Heart left ventricle (tissue), 16 donors: ENCODE data around the gene RNF207. TPM values are rescaled to one million over a fixed set of nuclear protein-coding genes. Genes with fewer than 3 reads are reported as not detected.

Experiments used
- ATAC-seq, 4 donors: fragments of 200-7000 bp; cut with Tn5 transposase; one replicate each; pipeline ENCODE4 v1.9.1; 2020 to 2022; ENCODE audit warnings: moderate library complexity in 4 of 4, mild to moderate bottlenecking in 3 of 4, moderate number of reproducible peaks in 1 of 4
- DNase-seq, 5 donors: peaks; one replicate each; pipeline ENCODE4 v3.0.0-alpha.2; 2020
- H3K27ac ChIP-seq, 12 donors: fragments of 200-600 bp; sonication (generic) in 4 of 12; one replicate each; pipeline versions ENCODE4 v1.5.0 to v1.8.0; 2016 to 2022; ENCODE audit warnings: mild to moderate bottlenecking in 2 of 12
- H3K27me3 ChIP-seq, 9 donors: fragments of 200-600 bp; sonication (generic) in 2 of 9; one replicate each; pipeline versions ENCODE4 v1.5.1 to v1.8.0; 2016 to 2022; ENCODE audit warnings: mild to moderate bottlenecking in 3 of 9
- H3K36me3 ChIP-seq, 9 donors: fragments of 200-600 bp; sonication (generic) in 2 of 9; one replicate each; pipeline versions ENCODE4 v1.5.0 to v1.8.0; 2018 to 2022; ENCODE audit warnings: mild to moderate bottlenecking in 2 of 9
- H3K4me1 ChIP-seq, 12 donors: fragments of 200-600 bp; sonication (generic) in 4 of 12; one replicate each; pipeline versions ENCODE4 v1.5.0 to v1.8.0; 2016 to 2022; ENCODE audit warnings: mild to moderate bottlenecking in 3 of 12
- H3K4me3 ChIP-seq, 12 donors: fragments of 200-600 bp; sonication (generic) in 4 of 12; one replicate each; pipeline versions ENCODE4 v1.5.0 to v1.8.0; 2017 to 2022; ENCODE audit warnings: mild to moderate bottlenecking in 9 of 12, moderate library complexity in 4 of 12
- H3K9me3 ChIP-seq, 12 donors: fragments of 200-600 bp; sonication (generic) in 4 of 12; one replicate each; pipeline versions ENCODE4 v1.5.0 to v1.8.0; 2016 to 2022; ENCODE audit warnings: mild to moderate bottlenecking in 1 of 12
- POLR2A ChIP-seq, 2 donors: fragments of 450-650 bp; IDR thresholded peaks; one replicate each; pipeline ENCODE4 v1.6.1; 2017; ENCODE audit warnings: antibody characterized with exemption in 2 of 2, mild to moderate bottlenecking in 2 of 2, moderate library complexity in 2 of 2
- WGBS, 4 donors: extraction: QIAGEN DNeasy Blood & Tissue Kit in 2 of 4; methylation state at CpG; one replicate each; pipeline versions ENCODE4 v1.1.5 to v1.1.7; 2013 to 2018; 5-methylcytosine and 5-hydroxymethylcytosine counted together
- intact Hi-C, 10 donors: fragments of 100-400 bp; cut with DNase I; formaldehyde crosslinking; loops; one replicate each; pipeline versions ENCODE4 v1.11.1 to v1.14.2; 2022
- polyA plus RNA-seq, 2 donors: library from polyadenylated mRNA; stranded (reverse); fragments of 200-250 nt; gene quantifications; one replicate each; pipeline ENCODE4 v1.2.3, GENCODE V29; 2013
- total RNA-seq, 9 donors: library from RNA; depleted of rRNA in 2 of 9; stranded (reverse); fragments of >200 nt in 2 of 9; fragmentation: NEBNext Ultra II Directional in 3 of 9; extraction: Animal tissue kit (Norgen Biotek cat#: 25700) in 3 of 9; gene quantifications; one replicate each; pipeline versions ENCODE4 v1.1.0 to v1.2.4, GENCODE V29; 2016 to 2023
- TF ChIP-seq, protein P1 (sequence below), 12 donors: fragments of 200-600 bp; sonication (generic) in 4 of 12; IDR thresholded peaks; one replicate each; pipeline versions ENCODE4 v1.5.0 to v1.8.0; 2018 to 2022; ENCODE audit warnings: antibody characterized with exemption in 12 of 12, mild to moderate bottlenecking in 5 of 12
- donor health status: ischemic (EF 13 %, LVEDD 7.1; RV severe dilation, severe dysfunction).
- donor health status: healthy with polysubstance abuse.
- donor health status: DM: no; HTN: yes; CAD: no.
- donor health status: DM: no; HTN: no; CAD: no.
- donor health status: ischemic (EF 25% LVEDD 6.9; RV normal size, moderate dysfunction).
- donor health status: ischemic (EF 25% LVEDD 5.7; RV mildly dilated, moderate dysfunction).
- donor health status: healthy.
- donor health status: DM: yes; HTN: yes; CAD: no.
- donor health status: ischemic (EF 35%, LVEDD 5.7; RV mildly dilated, moderate dysfunction).
- donor health status: nonischemic (EF 11% LVEDD 7.7; RV severe dilation, severe dysfunction).
- donor health status: DM: yes; HTN: yes; CAD: no.
- donor health status: PGD.
- donor health status: ischemic (EF 29% LVEDD 5.4; RV normal size, mild dysfunction).
- donor health status: nonischemic (EF 23%, LVEDD 6.1; RV moderate dilation, normal function).

The RNF207 gene
- total and polyA plus RNA-seq, 11 donors: 10.6 to 126 (median 58.2) TPM

DNA sequence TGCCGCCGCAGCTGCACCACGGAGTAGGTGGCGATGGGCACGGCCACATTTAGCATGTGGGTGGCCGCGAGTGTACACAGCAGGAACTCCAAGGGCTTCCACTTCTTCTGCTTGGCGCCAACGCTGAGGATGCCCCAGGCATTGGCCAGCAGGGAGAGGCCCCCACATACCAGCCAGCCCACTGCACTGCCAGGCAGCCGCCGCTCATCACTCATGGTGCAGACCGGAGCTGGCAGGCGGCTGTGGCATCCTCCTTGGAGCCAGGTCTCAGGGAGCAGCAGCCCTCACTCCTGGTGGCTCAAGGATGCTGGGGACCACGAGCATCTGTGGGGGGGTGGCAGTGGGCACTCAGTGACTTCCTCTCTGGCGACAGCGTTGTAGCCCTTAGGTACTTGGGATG lies 48.8 kb downstream of the RNF207 start:
- Histone ChIP-seq H3K27ac (no peak overlapping the region), H3K27me3 (peaks cover 0 to 35% (median 23%) of the 10 kb centered on the region in 9 donors), H3K9me3 (no peaks in the 10 kb centered on the region), H3K36me3 (peaks cover 0 to 4% (median 0%) of the 10 kb centered on the region in 9 donors), H3K4me3 (no peak overlapping the region), H3K4me1 (peaks cover 0 to 10% (median 4%) of the 10 kb centered on the region in 12 donors)
- DNase-seq (no peak), ATAC-seq (no peak)
- 86 to 92% (median 89%) methylated on average over 16 of the region's 16 CpGs for WGBS, 4 donors
- intact Hi-C loops: no loop called here
- TF ChIP-seq, protein P1, sequence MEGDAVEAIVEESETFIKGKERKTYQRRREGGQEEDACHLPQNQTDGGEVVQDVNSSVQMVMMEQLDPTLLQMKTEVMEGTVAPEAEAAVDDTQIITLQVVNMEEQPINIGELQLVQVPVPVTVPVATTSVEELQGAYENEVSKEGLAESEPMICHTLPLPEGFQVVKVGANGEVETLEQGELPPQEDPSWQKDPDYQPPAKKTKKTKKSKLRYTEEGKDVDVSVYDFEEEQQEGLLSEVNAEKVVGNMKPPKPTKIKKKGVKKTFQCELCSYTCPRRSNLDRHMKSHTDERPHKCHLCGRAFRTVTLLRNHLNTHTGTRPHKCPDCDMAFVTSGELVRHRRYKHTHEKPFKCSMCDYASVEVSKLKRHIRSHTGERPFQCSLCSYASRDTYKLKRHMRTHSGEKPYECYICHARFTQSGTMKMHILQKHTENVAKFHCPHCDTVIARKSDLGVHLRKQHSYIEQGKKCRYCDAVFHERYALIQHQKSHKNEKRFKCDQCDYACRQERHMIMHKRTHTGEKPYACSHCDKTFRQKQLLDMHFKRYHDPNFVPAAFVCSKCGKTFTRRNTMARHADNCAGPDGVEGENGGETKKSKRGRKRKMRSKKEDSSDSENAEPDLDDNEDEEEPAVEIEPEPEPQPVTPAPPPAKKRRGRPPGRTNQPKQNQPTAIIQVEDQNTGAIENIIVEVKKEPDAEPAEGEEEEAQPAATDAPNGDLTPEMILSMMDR (IDR thresholded peaks at IDR 0.05): no peak
- TF ChIP-seq POLR2A (IDR thresholded peaks at IDR 0.05): no peak

DNA sequence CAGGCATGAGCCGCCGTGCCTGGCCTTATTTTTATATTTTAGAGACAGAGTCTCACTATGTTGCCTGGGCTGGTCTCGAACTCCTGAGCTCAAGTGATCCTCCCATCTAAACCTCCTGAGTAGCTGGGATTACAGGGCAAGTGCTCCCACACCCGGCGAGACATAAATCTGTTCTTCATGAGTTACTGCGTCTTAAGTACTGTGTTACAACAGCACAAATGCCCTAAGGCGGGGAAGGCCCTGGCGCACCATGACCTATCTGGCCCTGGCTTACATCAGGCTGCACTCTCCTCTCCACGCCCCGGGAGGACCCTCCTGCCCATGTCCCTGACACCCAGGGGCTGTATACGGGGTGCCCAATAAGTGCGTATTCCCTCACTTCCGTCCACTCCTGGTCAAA lies 50.7 kb downstream of the RNF207 start:
- TF ChIP-seq POLR2A (IDR thresholded peaks at IDR 0.05): no peak
- intact Hi-C loops: no loop called here
- H3K4me3 ChIP-seq: no peak overlapping the region
- H3K27ac ChIP-seq: no peak overlapping the region
- peaks cover 0 to 22% (median 11%) of the 10 kb centered on the region in 12 donors for H3K4me1 ChIP-seq
- H3K9me3 ChIP-seq: no peaks in the 10 kb centered on the region
- peaks cover 0 to 4% (median 0%) of the 10 kb centered on the region in 9 donors for H3K36me3 ChIP-seq
- ATAC-seq (no peak), DNase-seq (no peak)
- peaks cover 0 to 25% (median 13%) of the 10 kb centered on the region in 9 donors for H3K27me3 ChIP-seq
- WGBS, 4 donors: 91 to 93% (median 92%) methylated on average over 13 of the region's 13 CpGs

DNA sequence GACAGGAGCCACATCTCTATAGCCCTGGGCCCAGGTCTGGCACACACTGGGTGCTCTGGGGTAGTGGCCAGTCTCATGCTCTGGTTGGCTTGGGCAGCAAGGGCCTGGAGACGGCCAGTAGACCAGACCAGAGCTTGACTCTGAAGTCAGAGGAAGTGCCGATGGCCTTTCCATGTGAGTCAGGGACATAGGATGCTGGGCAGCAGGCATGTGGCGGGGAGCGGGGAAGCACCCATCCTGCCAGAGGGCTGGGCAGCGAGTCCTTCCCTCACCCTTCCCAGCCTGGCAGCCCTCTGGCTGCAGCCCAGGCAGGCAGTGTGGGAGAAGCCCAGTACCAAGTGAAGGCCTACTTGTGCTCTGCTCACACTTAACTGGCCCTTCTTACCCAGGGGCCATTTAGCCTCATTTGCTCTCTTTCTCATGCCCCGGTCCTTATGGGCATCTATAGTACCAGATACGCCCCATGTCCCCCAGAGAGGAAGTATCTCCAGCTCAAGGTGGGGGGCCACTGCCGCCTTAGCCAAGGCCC lies 51.7 kb downstream of the RNF207 start:
- Histone ChIP-seq H3K36me3 (peaks cover 0 to 4% (median 0%) of the 10 kb centered on the region in 9 donors), H3K27ac (no peak overlapping the region), H3K4me3 (no peak overlapping the region), H3K9me3 (no peaks in the 10 kb centered on the region), H3K27me3 (peaks cover 0 to 26% (median 8%) of the 10 kb centered on the region in 9 donors), H3K4me1 (peaks cover 0 to 29% (median 16%) of the 10 kb centered on the region in 12 donors)
- no peak for DNase-seq
- no peak for ATAC-seq
- 70 to 93% (median 88%) methylated on average over 8 of the region's 8 CpGs for WGBS, 4 donors
- no peak for TF ChIP-seq POLR2A (IDR thresholded peaks at IDR 0.05)
- TF ChIP-seq, protein P1 (IDR thresholded peaks at IDR 0.05): no peak
- intact Hi-C loops: no loop called here

DNA sequence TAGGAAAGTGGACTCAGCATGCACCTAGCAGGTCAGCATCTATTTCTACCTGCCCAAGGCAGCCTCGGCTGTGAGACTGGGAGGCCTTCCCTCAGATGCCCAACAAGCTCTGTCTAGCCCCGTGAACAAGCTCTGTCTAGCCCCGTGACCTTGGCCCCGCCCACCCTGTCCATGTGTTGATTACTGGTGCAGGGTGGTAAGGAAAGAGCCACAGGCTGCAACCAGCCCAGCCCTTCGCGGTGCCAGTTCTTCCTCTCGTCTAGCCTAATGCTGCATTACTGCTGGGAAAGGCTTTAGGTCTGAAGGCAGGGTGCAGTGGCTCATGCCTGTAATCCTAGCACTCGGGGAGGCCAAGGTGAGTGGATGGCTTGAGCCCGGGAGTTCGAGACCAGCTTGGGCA lies 52.8 kb downstream of the RNF207 start:
- H3K9me3 ChIP-seq: no peaks in the 10 kb centered on the region
- no peak for TF ChIP-seq POLR2A (IDR thresholded peaks at IDR 0.05)
- TF ChIP-seq, protein P1 (IDR thresholded peaks at IDR 0.05): no peak
- peaks cover 0 to 26% (median 8%) of the 10 kb centered on the region in 9 donors for H3K27me3 ChIP-seq
- intact Hi-C loops: no loop called here
- no peak for DNase-seq
- WGBS, 4 donors: 74 to 82% (median 80%) methylated on average over 10 of the region's 10 CpGs
- peaks cover 0 to 4% (median 0%) of the 10 kb centered on the region in 9 donors for H3K36me3 ChIP-seq
- H3K27ac ChIP-seq: no peak overlapping the region
- no peak overlapping the region for H3K4me3 ChIP-seq
- peaks cover 0 to 30% (median 22%) of the 10 kb centered on the region in 12 donors for H3K4me1 ChIP-seq
- ATAC-seq: no peak
